Measurements from ENCODE around the gene CDKAL1. TPM values are rescaled to one million over a fixed set of nuclear protein-coding genes. Genes with fewer than 3 reads are reported as not detected.

The CDKAL1 gene
- total RNA-seq, 1 experiment from 2014 or later: 20.6 TPM

DNA sequence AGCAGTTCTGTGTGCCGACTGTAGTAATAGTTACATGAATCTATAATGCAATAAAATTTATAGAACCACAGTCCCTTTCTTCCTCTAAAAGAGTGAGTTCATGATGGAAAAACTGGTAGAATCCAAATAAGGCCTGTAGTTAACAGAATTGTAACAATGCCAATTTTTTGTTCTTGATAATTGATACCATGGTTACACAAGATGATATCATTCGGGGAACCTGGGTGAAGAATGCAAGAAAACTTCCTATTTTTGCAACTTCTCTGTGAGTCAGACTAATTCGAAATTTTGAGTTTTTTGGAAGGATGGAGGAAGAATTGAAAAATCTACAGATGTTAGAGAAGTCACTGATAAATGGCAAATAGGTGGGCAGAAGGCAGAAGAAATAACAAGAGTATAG lies 381.8 kb downstream of the CDKAL1 start:
- Mint-ChIP-seq H3K9me3 (peaks cover 32% of the 10 kb centered on the region), H3K4me3 (no peak overlapping the region), H3K36me3 (peaks cover 25% of the 10 kb centered on the region), H3K27ac (no peak overlapping the region), H3K27me3 (ENCODE audit: low read depth) (no peaks in the 10 kb centered on the region), H3K4me1 (peaks cover 25% of the 10 kb centered on the region)
- TF ChIP-seq SMAD3 (CRISPR knock-in tag; IDR thresholded peaks at IDR 0.05; ENCODE audit: borderline replicate concordance) (no peak), ZNF425 (CRISPR knock-in tag; conservative IDR thresholded peaks at IDR 0.05) (no peak), PREB (CRISPR knock-in tag; IDR thresholded peaks at IDR 0.05; ENCODE audit: borderline replicate concordance) (no peak), ZSCAN18 (CRISPR knock-in tag; IDR thresholded peaks at IDR 0.05) (no peak), GABPB1 (CRISPR knock-in tag; IDR thresholded peaks at IDR 0.05) (no peak), RELA (CRISPR knock-in tag; IDR thresholded peaks at IDR 0.05; ENCODE audit: borderline replicate concordance) (no peak), NR1H2 (CRISPR knock-in tag; IDR thresholded peaks at IDR 0.05) (no peak), RORB (CRISPR knock-in tag; IDR thresholded peaks at IDR 0.05) (no peak), JUN (CRISPR knock-in tag; IDR thresholded peaks at IDR 0.05) (no peak), SP1 (CRISPR knock-in tag; conservative IDR thresholded peaks at IDR 0.05) (no peak), ZNF219 (CRISPR knock-in tag; IDR thresholded peaks at IDR 0.05; ENCODE audit: borderline replicate concordance) (no peak), ZNF121 (CRISPR knock-in tag; IDR thresholded peaks at IDR 0.05) (no peak)
- TF ChIP-seq, protein P1, sequence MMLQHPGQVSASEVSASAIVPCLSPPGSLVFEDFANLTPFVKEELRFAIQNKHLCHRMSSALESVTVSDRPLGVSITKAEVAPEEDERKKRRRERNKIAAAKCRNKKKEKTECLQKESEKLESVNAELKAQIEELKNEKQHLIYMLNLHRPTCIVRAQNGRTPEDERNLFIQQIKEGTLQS (CRISPR knock-in tag; conservative IDR thresholded peaks at IDR 0.05): no peak
- TF ChIP-seq, protein P2, sequence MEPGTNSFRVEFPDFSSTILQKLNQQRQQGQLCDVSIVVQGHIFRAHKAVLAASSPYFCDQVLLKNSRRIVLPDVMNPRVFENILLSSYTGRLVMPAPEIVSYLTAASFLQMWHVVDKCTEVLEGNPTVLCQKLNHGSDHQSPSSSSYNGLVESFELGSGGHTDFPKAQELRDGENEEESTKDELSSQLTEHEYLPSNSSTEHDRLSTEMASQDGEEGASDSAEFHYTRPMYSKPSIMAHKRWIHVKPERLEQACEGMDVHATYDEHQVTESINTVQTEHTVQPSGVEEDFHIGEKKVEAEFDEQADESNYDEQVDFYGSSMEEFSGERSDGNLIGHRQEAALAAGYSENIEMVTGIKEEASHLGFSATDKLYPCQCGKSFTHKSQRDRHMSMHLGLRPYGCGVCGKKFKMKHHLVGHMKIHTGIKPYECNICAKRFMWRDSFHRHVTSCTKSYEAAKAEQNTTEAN (CRISPR knock-in tag; IDR thresholded peaks at IDR 0.05): no peak
- TF ChIP-seq, protein P3, sequence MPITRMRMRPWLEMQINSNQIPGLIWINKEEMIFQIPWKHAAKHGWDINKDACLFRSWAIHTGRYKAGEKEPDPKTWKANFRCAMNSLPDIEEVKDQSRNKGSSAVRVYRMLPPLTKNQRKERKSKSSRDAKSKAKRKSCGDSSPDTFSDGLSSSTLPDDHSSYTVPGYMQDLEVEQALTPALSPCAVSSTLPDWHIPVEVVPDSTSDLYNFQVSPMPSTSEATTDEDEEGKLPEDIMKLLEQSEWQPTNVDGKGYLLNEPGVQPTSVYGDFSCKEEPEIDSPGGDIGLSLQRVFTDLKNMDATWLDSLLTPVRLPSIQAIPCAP (CRISPR knock-in tag; IDR thresholded peaks at IDR 0.05): no peak
- TF ChIP-seq, protein P4, sequence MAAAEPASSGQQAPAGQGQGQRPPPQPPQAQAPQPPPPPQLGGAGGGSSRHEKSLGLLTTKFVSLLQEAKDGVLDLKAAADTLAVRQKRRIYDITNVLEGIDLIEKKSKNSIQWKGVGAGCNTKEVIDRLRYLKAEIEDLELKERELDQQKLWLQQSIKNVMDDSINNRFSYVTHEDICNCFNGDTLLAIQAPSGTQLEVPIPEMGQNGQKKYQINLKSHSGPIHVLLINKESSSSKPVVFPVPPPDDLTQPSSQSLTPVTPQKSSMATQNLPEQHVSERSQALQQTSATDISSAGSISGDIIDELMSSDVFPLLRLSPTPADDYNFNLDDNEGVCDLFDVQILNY (CRISPR knock-in tag; IDR thresholded peaks at IDR 0.05): no peak
- ChIA-PET POLR2A (no interaction called here), CTCF (no interaction called here)
- no peak for ATAC-seq
- no peak for DNase-seq (ENCODE audit: low spot score)

DNA sequence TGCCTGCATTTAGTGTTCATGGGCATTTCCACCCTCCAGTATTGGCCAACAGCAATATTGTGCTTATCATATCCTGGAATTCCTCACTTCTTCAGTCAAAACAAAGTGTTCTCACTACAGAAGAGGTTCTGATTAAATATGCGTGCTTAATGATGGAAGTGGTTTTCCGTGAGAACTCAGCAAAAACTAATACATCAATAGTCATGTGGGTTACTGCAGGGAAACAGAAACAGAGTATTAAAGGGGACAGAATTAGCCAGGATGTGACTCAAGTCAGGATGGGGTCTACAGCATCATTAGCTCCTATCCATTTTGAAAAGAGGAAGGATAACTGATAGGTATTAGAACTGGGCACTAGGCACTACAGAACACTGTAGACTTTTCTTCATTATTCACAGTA lies 384.6 kb downstream of the CDKAL1 start:
- CTCF ChIA-PET: no interaction called here
- ATAC-seq (no peak), DNase-seq (ENCODE audit: low spot score) (no peak)
- POLR2A ChIA-PET: no interaction called here
- Mint-ChIP-seq H3K4me3 (no peak overlapping the region), H3K4me1 (peaks cover 17% of the 10 kb centered on the region), H3K27ac (no peak overlapping the region), H3K36me3 (peaks cover 18% of the 10 kb centered on the region), H3K9me3 (peaks cover 24% of the 10 kb centered on the region), H3K27me3 (ENCODE audit: low read depth) (no peaks in the 10 kb centered on the region)
- TF ChIP-seq SOX15 (CRISPR knock-in tag; IDR thresholded peaks at IDR 0.05) (no peak), ZNF138 (CRISPR knock-in tag; conservative IDR thresholded peaks at IDR 0.05) (no peak), ATF1 (CRISPR knock-in tag; IDR thresholded peaks at IDR 0.05) (no peak), FOXK1 (CRISPR knock-in tag; IDR thresholded peaks at IDR 0.05) (no peak), FOXJ3 (CRISPR knock-in tag; IDR thresholded peaks at IDR 0.05; ENCODE audit: borderline replicate concordance) (no peak), ZNF396 (CRISPR knock-in tag; IDR thresholded peaks at IDR 0.05; ENCODE audit: borderline replicate concordance) (no peak)
- TF ChIP-seq, protein P4 (CRISPR knock-in tag; IDR thresholded peaks at IDR 0.05): no peak
- TF ChIP-seq, protein P5, sequence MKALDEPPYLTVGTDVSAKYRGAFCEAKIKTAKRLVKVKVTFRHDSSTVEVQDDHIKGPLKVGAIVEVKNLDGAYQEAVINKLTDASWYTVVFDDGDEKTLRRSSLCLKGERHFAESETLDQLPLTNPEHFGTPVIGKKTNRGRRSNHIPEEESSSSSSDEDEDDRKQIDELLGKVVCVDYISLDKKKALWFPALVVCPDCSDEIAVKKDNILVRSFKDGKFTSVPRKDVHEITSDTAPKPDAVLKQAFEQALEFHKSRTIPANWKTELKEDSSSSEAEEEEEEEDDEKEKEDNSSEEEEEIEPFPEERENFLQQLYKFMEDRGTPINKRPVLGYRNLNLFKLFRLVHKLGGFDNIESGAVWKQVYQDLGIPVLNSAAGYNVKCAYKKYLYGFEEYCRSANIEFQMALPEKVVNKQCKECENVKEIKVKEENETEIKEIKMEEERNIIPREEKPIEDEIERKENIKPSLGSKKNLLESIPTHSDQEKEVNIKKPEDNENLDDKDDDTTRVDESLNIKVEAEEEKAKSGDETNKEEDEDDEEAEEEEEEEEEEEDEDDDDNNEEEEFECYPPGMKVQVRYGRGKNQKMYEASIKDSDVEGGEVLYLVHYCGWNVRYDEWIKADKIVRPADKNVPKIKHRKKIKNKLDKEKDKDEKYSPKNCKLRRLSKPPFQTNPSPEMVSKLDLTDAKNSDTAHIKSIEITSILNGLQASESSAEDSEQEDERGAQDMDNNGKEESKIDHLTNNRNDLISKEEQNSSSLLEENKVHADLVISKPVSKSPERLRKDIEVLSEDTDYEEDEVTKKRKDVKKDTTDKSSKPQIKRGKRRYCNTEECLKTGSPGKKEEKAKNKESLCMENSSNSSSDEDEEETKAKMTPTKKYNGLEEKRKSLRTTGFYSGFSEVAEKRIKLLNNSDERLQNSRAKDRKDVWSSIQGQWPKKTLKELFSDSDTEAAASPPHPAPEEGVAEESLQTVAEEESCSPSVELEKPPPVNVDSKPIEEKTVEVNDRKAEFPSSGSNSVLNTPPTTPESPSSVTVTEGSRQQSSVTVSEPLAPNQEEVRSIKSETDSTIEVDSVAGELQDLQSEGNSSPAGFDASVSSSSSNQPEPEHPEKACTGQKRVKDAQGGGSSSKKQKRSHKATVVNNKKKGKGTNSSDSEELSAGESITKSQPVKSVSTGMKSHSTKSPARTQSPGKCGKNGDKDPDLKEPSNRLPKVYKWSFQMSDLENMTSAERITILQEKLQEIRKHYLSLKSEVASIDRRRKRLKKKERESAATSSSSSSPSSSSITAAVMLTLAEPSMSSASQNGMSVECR (CRISPR knock-in tag; IDR thresholded peaks at IDR 0.05; ENCODE audit: borderline replicate concordance): no peak
